Activated naive CD8-positive, alpha-beta T cell treated with anti-CD3 and anti-CD28 coated beads, Interleukin-2, amount 50 U/mL, for 16 hours (primary cell): ENCODE measurements around the gene C15orf62.

Source experiments
- DNase-seq: peaks from one replicate; pipeline ENCODE4 v3.0.0-alpha.2; 2020; ENCODE audit warnings: low read depth, low spot score

C15orf62 gene

GRCh38 chr15:40815042-40815698, 45.4 kb downstream of the C15orf62 start:
- DNase-seq, result no peak

- DNase-seq, result no peak
These were observed 49.3 kb downstream of the C15orf62 start for GRCh38 chr15:40819048-40819447.

- no peak for DNase-seq
These were observed 51.4 kb downstream of the C15orf62 start for GRCh38 chr15:40821195-40821594.
